GM20000 (cell line): ENCODE measurements around the gene AIG1.

ENCODE experiments used
- DNase-seq: peaks from one replicate; pipeline ENCODE4 v3.0.0; 2012; ENCODE audit warnings: low spot score
- TF ChIP-seq, protein P1 (sequence below): IDR thresholded peaks from 2 replicates; pipeline ENCODE4 v1.5.1; 2012; ENCODE audit warnings: mild to moderate bottlenecking, control low read depth; ENCODE audit errors: extremely low read depth, missing control alignments

Gene AIG1

DNA sequence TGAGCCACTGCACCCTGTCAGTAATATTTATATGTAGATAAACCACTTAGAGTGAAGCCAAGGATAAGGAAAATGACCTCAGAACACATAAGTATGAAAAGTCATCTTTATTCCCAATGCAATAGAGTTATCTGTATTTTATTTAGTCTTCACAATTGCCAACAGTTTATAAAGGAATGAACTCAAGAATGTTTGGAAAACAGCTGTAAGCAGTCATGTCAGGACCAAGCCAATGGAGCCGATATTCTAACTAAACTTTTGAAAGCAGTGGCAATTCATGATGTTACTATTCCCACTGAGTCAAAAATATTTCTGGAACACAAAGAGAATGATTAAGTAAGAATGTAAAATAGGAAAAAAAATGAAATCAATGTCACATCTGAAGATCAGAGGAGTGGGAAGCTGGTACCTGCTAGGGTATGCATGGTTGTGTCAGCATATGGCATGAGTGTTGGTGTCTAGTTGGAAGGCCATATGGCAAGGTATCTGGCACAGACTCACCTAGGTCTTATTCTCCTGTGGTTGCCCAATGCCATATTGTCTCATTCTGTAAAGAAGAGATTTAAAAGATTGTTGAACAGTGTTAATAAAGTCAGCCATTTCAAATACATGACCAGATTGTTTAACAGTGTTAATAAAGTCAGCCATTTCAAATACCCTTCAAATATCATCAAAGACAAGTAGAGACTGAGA lies 271.6 kb downstream of the AIG1 start:
- no peak for DNase-seq
- TF ChIP-seq, protein P1, sequence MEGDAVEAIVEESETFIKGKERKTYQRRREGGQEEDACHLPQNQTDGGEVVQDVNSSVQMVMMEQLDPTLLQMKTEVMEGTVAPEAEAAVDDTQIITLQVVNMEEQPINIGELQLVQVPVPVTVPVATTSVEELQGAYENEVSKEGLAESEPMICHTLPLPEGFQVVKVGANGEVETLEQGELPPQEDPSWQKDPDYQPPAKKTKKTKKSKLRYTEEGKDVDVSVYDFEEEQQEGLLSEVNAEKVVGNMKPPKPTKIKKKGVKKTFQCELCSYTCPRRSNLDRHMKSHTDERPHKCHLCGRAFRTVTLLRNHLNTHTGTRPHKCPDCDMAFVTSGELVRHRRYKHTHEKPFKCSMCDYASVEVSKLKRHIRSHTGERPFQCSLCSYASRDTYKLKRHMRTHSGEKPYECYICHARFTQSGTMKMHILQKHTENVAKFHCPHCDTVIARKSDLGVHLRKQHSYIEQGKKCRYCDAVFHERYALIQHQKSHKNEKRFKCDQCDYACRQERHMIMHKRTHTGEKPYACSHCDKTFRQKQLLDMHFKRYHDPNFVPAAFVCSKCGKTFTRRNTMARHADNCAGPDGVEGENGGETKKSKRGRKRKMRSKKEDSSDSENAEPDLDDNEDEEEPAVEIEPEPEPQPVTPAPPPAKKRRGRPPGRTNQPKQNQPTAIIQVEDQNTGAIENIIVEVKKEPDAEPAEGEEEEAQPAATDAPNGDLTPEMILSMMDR, result no peak

DNA sequence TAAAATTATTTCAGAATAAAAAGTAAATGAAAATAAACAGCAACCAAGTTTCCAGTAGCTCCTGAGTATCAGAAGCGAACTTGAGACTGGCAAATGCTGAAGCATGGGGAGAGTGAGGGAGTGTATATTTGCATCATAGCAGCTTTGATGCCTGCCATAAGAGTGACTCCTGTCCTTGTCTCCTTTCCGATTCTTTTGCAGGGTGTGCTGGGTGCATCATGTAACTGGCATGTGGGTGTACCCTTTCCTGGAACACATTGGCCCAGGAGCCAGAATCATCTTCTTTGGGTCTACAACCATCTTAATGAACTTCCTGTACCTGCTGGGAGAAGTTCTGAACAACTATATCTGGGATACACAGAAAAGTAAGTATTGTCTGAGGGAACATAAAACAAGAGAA lies 272.4 kb downstream of the AIG1 start:
- no peak for DNase-seq
- TF ChIP-seq, protein P1, result no peak

DNA sequence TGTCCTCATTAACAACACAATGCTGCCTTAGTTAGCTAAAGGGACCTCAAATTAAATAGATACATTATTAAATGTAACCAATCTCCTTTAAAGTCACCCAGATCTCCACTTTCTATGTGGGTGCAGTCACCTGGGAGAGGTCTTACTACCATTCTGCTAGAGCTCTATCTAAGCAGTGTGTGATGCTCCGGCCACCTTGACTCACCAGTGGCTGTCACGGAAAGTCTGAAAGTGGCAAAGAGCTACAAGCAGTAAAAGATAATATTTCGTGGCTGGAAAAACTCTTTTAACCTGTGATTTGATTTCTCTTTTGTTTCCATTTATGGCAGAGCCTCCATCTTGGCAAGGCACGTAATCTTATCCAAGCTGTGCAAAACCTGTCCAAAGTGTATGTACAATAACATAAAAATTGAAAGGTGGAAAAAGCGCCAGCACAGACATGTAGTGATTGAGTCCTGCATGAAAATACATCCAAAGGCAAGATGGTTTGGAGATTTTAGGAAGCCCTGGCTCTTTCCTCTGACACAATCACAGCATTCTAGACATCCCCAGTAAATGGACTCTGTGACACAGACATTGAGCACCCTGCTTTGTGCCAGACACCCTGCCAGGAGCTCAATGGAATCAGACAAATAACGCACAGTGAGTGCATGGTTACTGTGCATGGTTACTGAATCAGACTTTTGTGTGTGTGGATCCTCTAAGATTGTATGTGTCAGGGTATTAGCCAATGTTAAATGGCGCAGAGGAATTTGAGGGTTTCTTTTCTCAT lies 273.2 kb downstream of the AIG1 start:
- TF ChIP-seq, protein P1, result no peak
- no peak for DNase-seq

DNA sequence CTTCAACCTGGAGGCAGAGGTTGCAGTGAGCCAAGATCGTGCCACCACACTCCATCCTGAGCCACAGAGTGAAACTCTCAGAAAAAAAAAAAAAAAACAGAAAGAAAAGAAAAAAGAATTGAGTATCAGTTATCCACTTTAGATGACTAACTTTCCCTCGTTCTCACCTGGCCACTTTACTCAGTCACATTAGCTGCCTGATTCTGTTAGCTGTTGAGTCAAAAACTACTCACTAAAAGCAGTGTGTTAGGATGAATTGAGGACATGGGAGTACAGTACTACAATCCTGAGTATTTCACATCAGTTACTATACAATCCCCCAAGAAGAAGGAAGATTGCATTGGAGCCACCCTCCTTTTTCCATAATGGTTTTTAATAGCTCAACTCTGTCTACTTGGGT lies 275.2 kb downstream of the AIG1 start:
- no peak for DNase-seq
- TF ChIP-seq, protein P1, result no peak

DNA sequence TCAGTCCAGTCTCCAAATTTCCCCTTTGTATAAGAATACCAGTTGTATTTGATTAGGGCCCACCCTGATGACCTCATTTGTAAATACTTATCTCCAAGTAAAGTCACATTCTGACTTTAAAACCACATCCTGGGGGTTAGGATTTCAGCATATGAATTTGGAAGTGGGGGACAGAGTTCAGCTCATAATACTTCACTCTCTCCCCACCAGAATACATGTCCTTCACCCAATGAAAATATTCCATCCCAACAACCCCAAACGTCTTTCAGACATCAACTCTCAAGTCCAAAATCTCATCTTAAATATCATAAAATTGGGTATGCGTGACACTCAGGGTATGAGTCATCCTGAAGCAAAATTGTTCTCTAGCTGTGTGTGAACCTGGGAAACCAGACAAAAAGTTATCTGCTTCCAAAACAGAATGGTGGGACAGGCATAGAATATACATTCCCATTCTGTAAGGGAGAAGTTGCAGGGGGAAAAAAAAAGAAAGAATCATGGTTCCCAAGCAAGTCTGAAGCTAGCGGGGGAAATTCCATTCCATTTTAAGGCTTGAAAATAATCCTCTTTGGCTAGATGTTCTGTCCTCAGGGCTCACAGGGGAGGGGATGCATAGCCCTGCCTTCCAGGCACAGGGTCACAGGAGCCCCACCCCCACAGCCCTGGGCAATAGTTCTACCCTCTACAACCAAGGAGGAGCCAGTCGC lies 275.9 kb downstream of the AIG1 start:
- TF ChIP-seq, protein P1, result no peak
- DNase-seq, result no peak

DNA sequence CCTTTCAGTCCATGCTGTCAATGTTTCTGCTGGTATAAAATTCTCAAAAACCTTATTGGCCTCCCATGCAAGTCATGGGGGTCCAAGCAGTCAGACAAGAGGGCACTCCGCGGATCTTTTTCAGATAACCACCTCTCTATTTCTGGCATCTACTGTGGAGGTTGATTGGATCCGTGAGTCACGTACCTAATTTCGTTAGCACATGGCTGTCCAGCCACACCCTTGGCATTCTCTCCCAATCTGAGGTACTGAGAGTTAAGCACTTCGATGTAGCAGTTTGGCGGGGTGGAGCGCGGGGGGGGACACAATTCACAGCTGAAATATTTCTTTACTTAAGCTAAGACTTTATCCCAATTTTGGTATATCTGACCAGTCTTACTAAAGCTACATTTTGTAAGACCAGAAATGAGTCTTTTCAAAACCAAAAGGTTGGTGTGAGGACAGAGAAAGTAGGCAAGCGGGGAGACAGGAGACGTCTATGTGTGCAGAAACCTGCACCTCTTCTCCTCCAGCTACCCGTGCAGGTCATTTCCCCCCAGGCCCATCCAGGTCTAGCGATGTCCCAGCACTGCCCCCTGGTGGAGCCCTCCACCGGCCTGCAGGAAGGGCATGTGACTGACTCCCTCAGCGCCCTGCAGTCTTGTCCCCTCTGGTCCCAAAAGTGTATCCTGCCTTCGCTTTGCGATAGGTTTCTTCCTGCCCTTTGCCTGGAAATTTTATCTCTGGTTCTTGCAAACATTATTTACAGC lies 276.7 kb downstream of the AIG1 start:
- TF ChIP-seq, protein P1, result no peak
- DNase-seq, result no peak
